ENCODE results near the gene ZNF516. TPM values are rescaled to one million over a fixed set of nuclear protein-coding genes. Genes with fewer than 3 reads are reported as not detected.

ZNF516 gene
- total RNA-seq, 1 donor = 16.3 TPM

- Histone ChIP-seq H3K27me3 (ENCODE audit: insufficient read depth, low read length) (no peaks in the 10 kb centered on the region), H4K20me1 (ENCODE audit: insufficient read depth, low read length) (no peaks in the 10 kb centered on the region), H3K9me3 (ENCODE audit: low read depth, low read length) (no peaks in the 10 kb centered on the region), H2AFZ (ENCODE audit: low read length) (no peak overlapping the region), H3K4me2 (ENCODE audit: insufficient read depth, low read length) (no peak overlapping the region), H3K4me3 (ENCODE audit: insufficient read depth, low read length) (no peak overlapping the region), H3K79me2 (ENCODE audit: insufficient read depth, low read length) (no peaks in the 10 kb centered on the region), H3K4me1 (ENCODE audit: insufficient read depth, low read length) (no peaks in the 10 kb centered on the region), H3K36me3 (ENCODE audit: insufficient read depth, low read length) (no peaks in the 10 kb centered on the region), H3K27ac (ENCODE audit: low read depth, low read length) (no peak overlapping the region)
- TF ChIP-seq CTCF (IDR thresholded peaks at IDR 0.05; ENCODE audit: extremely low read depth, low read depth, low read length) = no peak
- no peak for DNase-seq (ENCODE audit: insufficient read length, low spot score, missing footprints)
These were observed 157.0 kb downstream of the ZNF516 start for GRCh38 chr18:76338088-76338487.

GRCh38 chr18:76335859-76336640 lies 159.0 kb downstream of the ZNF516 start:
- TF ChIP-seq CTCF (IDR thresholded peaks at IDR 0.05; ENCODE audit: extremely low read depth, low read depth, low read length) = no peak
- no peaks in the 10 kb centered on the region for H3K79me2 ChIP-seq (ENCODE audit: insufficient read depth, low read length)
- H4K20me1 ChIP-seq (ENCODE audit: insufficient read depth, low read length) = no peaks in the 10 kb centered on the region
- no peak overlapping the region for H3K4me2 ChIP-seq (ENCODE audit: insufficient read depth, low read length)
- H3K36me3 ChIP-seq (ENCODE audit: insufficient read depth, low read length) = no peaks in the 10 kb centered on the region
- H3K4me1 ChIP-seq (ENCODE audit: insufficient read depth, low read length) = no peaks in the 10 kb centered on the region
- no peaks in the 10 kb centered on the region for H3K9me3 ChIP-seq (ENCODE audit: low read depth, low read length)
- no peak for DNase-seq (ENCODE audit: insufficient read length, low spot score, missing footprints)
- no peak overlapping the region for H3K4me3 ChIP-seq (ENCODE audit: insufficient read depth, low read length)
- no peaks in the 10 kb centered on the region for H3K27me3 ChIP-seq (ENCODE audit: insufficient read depth, low read length)
- no peak overlapping the region for H3K27ac ChIP-seq (ENCODE audit: low read depth, low read length)
- H2AFZ ChIP-seq (ENCODE audit: low read length) = no peak overlapping the region

- H3K4me2 ChIP-seq (ENCODE audit: insufficient read depth, low read length) = no peak overlapping the region
- no peak overlapping the region for H3K4me3 ChIP-seq (ENCODE audit: insufficient read depth, low read length)
- DNase-seq (ENCODE audit: insufficient read length, low spot score, missing footprints) = no peak
- H3K27me3 ChIP-seq (ENCODE audit: insufficient read depth, low read length) = no peaks in the 10 kb centered on the region
- H2AFZ ChIP-seq (ENCODE audit: low read length) = no peak overlapping the region
- no peaks in the 10 kb centered on the region for H4K20me1 ChIP-seq (ENCODE audit: insufficient read depth, low read length)
- H3K79me2 ChIP-seq (ENCODE audit: insufficient read depth, low read length) = no peaks in the 10 kb centered on the region
- H3K36me3 ChIP-seq (ENCODE audit: insufficient read depth, low read length) = no peaks in the 10 kb centered on the region
- TF ChIP-seq CTCF (IDR thresholded peaks at IDR 0.05; ENCODE audit: extremely low read depth, low read depth, low read length) = no peak
- H3K9me3 ChIP-seq (ENCODE audit: low read depth, low read length) = no peaks in the 10 kb centered on the region
- H3K4me1 ChIP-seq (ENCODE audit: insufficient read depth, low read length) = no peaks in the 10 kb centered on the region
- H3K27ac ChIP-seq (ENCODE audit: low read depth, low read length) = no peak overlapping the region
These were observed 166.9 kb downstream of the ZNF516 start for GRCh38 chr18:76328140-76328539.

- DNase-seq (ENCODE audit: insufficient read length, low spot score, missing footprints) = no peak
- H3K79me2 ChIP-seq (ENCODE audit: insufficient read depth, low read length) = no peaks in the 10 kb centered on the region
- no peak overlapping the region for H3K27ac ChIP-seq (ENCODE audit: low read depth, low read length)
- H2AFZ ChIP-seq (ENCODE audit: low read length) = no peak overlapping the region
- H3K4me1 ChIP-seq (ENCODE audit: insufficient read depth, low read length) = no peaks in the 10 kb centered on the region
- H3K9me3 ChIP-seq (ENCODE audit: low read depth, low read length) = no peaks in the 10 kb centered on the region
- TF ChIP-seq CTCF (IDR thresholded peaks at IDR 0.05; ENCODE audit: extremely low read depth, low read depth, low read length) = no peak
- no peak overlapping the region for H3K4me2 ChIP-seq (ENCODE audit: insufficient read depth, low read length)
- H3K36me3 ChIP-seq (ENCODE audit: insufficient read depth, low read length) = no peaks in the 10 kb centered on the region
- H4K20me1 ChIP-seq (ENCODE audit: insufficient read depth, low read length) = no peaks in the 10 kb centered on the region
- no peaks in the 10 kb centered on the region for H3K27me3 ChIP-seq (ENCODE audit: insufficient read depth, low read length)
- no peak overlapping the region for H3K4me3 ChIP-seq (ENCODE audit: insufficient read depth, low read length)
These were observed 171.2 kb downstream of the ZNF516 start for GRCh38 chr18:76323891-76324290.
